Hippocampal formation (tissue), 2 donors: ENCODE measurements around the gene HOXA2.

Experiments used
- DNase-seq, 2 donors: peaks; one replicate each; lab custom pipeline; 2025; lab: John Stamatoyannopoulos, UW

Gene HOXA2

GRCh38 chr7:27078616-27079233 lies 23.8 kb downstream of the HOXA2 start:
- DNase-seq, result no peak

- DNase-seq, result no peak
Observed at GRCh38 chr7:27073076-27073475, 29.4 kb downstream of the HOXA2 start.

- no peak for DNase-seq
Observed at GRCh38 chr7:27071622-27072390, 30.7 kb downstream of the HOXA2 start.

GRCh38 chr7:27068259-27068658 lies 34.2 kb downstream of the HOXA2 start:
- DNase-seq, result no peak

- DNase-seq, result no peak
Observed at GRCh38 chr7:27066148-27066547, 36.3 kb downstream of the HOXA2 start.

GRCh38 chr7:27065709-27066108 lies 36.8 kb downstream of the HOXA2 start:
- no peak for DNase-seq

GRCh38 chr7:27064661-27065060 lies 37.8 kb downstream of the HOXA2 start:
- no peak for DNase-seq

- DNase-seq, result no peak
Observed at GRCh38 chr7:27064159-27064558, 38.3 kb downstream of the HOXA2 start.

- DNase-seq, result no peak
Observed at GRCh38 chr7:27062946-27063345, 39.5 kb downstream of the HOXA2 start.

GRCh38 chr7:27053153-27053552 lies 49.3 kb downstream of the HOXA2 start:
- DNase-seq, result no peak

- DNase-seq, result no peak
Observed at GRCh38 chr7:27051451-27051850, 51.0 kb downstream of the HOXA2 start.
